ENCODE results near the gene LRRC7. TPM values are rescaled to one million over a fixed set of nuclear protein-coding genes. Genes with fewer than 3 reads are reported as not detected.

Gene LRRC7
- not detected in 2 replicates for total RNA-seq

DNA sequence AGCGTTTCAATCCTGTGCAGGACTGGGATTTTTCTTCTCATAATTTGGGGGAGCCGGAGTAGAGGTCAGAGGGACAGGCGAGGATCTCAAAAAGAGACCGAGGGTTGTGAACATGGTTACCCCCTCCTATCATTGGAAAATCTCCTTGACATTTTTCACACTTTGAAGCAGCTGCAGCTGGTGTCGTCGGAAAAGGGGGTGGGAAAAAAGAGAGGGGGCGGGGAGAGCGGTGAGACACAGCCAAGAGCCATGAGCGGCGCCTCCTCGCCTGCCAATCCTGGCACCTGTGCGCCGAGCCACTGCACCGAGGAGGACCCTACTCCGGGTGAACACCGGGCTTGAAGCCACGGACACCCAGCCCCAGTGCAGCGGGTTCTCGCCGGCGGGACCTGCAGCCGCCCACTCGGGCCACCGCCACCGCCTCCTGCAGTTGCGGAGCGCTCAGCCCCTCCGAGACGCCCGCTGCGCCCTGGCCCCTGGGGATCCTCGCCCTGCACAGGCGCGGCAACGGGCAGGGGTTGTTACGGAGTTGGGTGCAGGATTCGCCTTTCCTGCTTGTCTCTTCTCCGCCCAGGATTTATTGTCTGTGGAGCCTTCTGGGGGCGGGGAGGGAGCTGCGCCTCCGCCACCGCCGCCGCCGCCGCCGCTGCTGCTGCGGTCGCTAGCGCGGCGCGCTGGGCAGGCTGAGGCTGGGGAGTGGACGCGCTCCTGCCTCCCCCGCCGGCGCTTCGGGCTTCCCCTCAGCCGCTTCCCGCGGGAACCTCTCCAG lies at the start of gene LRRC7:
TSS of gene LRRC7 (plus strand) at position 271 of the 769 bp plus-strand sequence. CDS start 718 bp downstream, outside the sequence.

All from cardiac ventricle fibroblast (primary cell).